IMR-90 (cell line): ENCODE measurements around the gene MLLT1. TPM values are rescaled to one million over a fixed set of nuclear protein-coding genes. Genes with fewer than 3 reads are reported as not detected.

Experiments
- ATAC-seq: fragments of 200-7000 bp; cut with Tn5 transposase; 2 replicates; pipeline ENCODE4 v1.9.1; 2020; ENCODE audit warnings: low read depth, mild to moderate bottlenecking, moderate library complexity
- BruUV-seq: library from RNA; stranded (reverse); fragments of 400-500 nt; replicated peaks from 2 replicates; lab custom pipeline; 2021; lab: Mats Ljungman, UMichigan
- CTCF ChIA-PET: fragments of 300-600 bp; formaldehyde crosslinking; extraction: SDS; loops from one replicate; lab custom pipeline; 2021; ENCODE audit warnings: antibody characterized with exemption; lab: Yijun Ruan, JAX
- POLR2A ChIA-PET: fragments of 300-600 bp; sonication (Branson Sonifier 250); formaldehyde crosslinking; loops from one replicate; lab custom pipeline; 2022; ENCODE audit warnings: antibody characterized with exemption; ENCODE audit not compliant: unreplicated experiment; lab: Charles Lee
- DNase-seq: peaks from one replicate; pipeline ENCODE4 v3.0.0; 2013
- H2AFZ ChIP-seq: replicated peaks from 2 replicates; pipeline ENCODE3; 2013; ENCODE audit warnings: low read length, mild to moderate bottlenecking; ENCODE audit not compliant: poor library complexity
- H2AK5ac ChIP-seq: 2 replicates; pipeline ENCODE4 v1.6.1; 2013; ENCODE audit warnings: low read depth, low read length, inconsistent platforms
- H2AK9ac ChIP-seq: replicated peaks from 2 replicates; pipeline ENCODE3; 2013; ENCODE audit warnings: mild to moderate bottlenecking, low read depth, low read length, moderate library complexity; ENCODE audit not compliant: poor library complexity
- H2BK120ac ChIP-seq: 2 replicates; pipeline ENCODE4 v1.6.1; 2013; ENCODE audit warnings: low read depth, low read length, inconsistent platforms
- H2BK15ac ChIP-seq: 3 replicates; pipeline ENCODE4 v1.6.1; 2013; ENCODE audit warnings: low read depth, low read length, inconsistent platforms
- H2BK20ac ChIP-seq: 2 replicates; pipeline ENCODE4 v1.6.1; 2013; ENCODE audit warnings: low read depth, mild to moderate bottlenecking, inconsistent platforms, low read length, moderate library complexity
- H2BK5ac ChIP-seq: 2 replicates; pipeline ENCODE4 v1.6.1; 2013; ENCODE audit warnings: mild to moderate bottlenecking, low read depth, low read length, inconsistent platforms; ENCODE audit not compliant: poor library complexity, severe bottlenecking
- H3K14ac ChIP-seq: replicated peaks from 2 replicates; pipeline ENCODE4 v1.6.1; 2013; ENCODE audit warnings: low read depth, low read length, inconsistent platforms
- H3K18ac ChIP-seq: 2 replicates; pipeline ENCODE4 v1.6.1; 2013; ENCODE audit warnings: low read depth, low read length, control low read depth
- H3K23ac ChIP-seq: 2 replicates; pipeline ENCODE4 v1.6.1; 2013; ENCODE audit warnings: low read depth, low read length, inconsistent platforms
- H3K27ac ChIP-seq: 2 replicates; pipeline ENCODE4 v1.5.1; 2013; ENCODE audit warnings: mild to moderate bottlenecking, control low read depth, low read length; ENCODE audit not compliant: insufficient read depth
- H3K27me3 ChIP-seq: 2 replicates; pipeline ENCODE4 v1.6.1; 2013; ENCODE audit warnings: low read length; ENCODE audit not compliant: control insufficient read depth, insufficient read depth
- H3K36me3 ChIP-seq: 2 replicates; pipeline ENCODE4 v1.6.1; 2013; ENCODE audit warnings: low read length, mixed read lengths; ENCODE audit not compliant: control insufficient read depth, insufficient read depth
- H3K4ac ChIP-seq: 2 replicates; pipeline ENCODE4 v1.6.1; 2013; ENCODE audit warnings: low read depth, low read length, inconsistent platforms
- H3K4me1 ChIP-seq: 2 replicates; pipeline ENCODE4 v1.6.1; 2013; ENCODE audit warnings: low read length, mixed read lengths; ENCODE audit not compliant: control insufficient read depth, insufficient read depth
- H3K4me2 ChIP-seq: 2 replicates; pipeline ENCODE4 v1.6.1; 2013; ENCODE audit warnings: low read depth, mild to moderate bottlenecking, control low read depth, low read length, moderate library complexity
- H3K4me3 ChIP-seq: 2 replicates; pipeline ENCODE4 v1.5.1; 2013; ENCODE audit warnings: low read depth, mild to moderate bottlenecking, control low read depth, low read length, moderate library complexity; ENCODE audit not compliant: insufficient read depth
- H3K56ac ChIP-seq: 2 replicates; pipeline ENCODE4 v1.6.1; 2013; ENCODE audit warnings: low read length, inconsistent platforms; ENCODE audit not compliant: insufficient read depth; ENCODE audit errors: extremely low read depth
- H3K79me1 ChIP-seq, 2 experiments: 2 replicates each; pipeline ENCODE4 v1.6.1; 2013; ENCODE audit warnings: low read length in 2 of 2, inconsistent platforms in 1 of 2, low read depth in 1 of 2
- H3K9ac ChIP-seq: 2 replicates; pipeline ENCODE4 v1.6.1; 2013; ENCODE audit warnings: low read depth, low read length, control low read depth
- H3K9me1 ChIP-seq: 2 replicates; pipeline ENCODE4 v1.6.1; 2013; ENCODE audit warnings: low read length, inconsistent platforms; ENCODE audit not compliant: insufficient read depth
- H3K9me3 ChIP-seq: 2 replicates; pipeline ENCODE4 v1.6.1; 2013; ENCODE audit warnings: low read length; ENCODE audit not compliant: control insufficient read depth, insufficient read depth
- H4K20me1 ChIP-seq: 2 replicates; pipeline ENCODE4 v1.6.1; 2013; ENCODE audit warnings: low read length, inconsistent platforms; ENCODE audit not compliant: insufficient read depth
- H4K5ac ChIP-seq: 2 replicates; pipeline ENCODE4 v1.6.1; 2013; ENCODE audit warnings: mild to moderate bottlenecking, low read depth, low read length, control low read depth
- H4K8ac ChIP-seq, 2 experiments: 2 replicates each; pipeline ENCODE4 v1.6.1; 2013; ENCODE audit warnings: low read depth in 2 of 2, low read length in 2 of 2, control low read depth in 1 of 2, inconsistent platforms in 1 of 2
- H4K91ac ChIP-seq: 2 replicates; pipeline ENCODE4 v1.6.1; 2013; ENCODE audit warnings: low read depth, low read length, inconsistent platforms; ENCODE audit not compliant: insufficient read depth
- CEBPB ChIP-seq: IDR thresholded peaks from 2 replicates; pipeline ENCODE4 v1.6.1; 2012; ENCODE audit warnings: low read depth, low read length, improper control_type of control experiment
- RAD21 ChIP-seq: IDR thresholded peaks from 2 replicates; pipeline ENCODE4 v1.6.1; 2012; ENCODE audit warnings: low read length, improper control_type of control experiment
- RCOR1 ChIP-seq: IDR thresholded peaks from 2 replicates; pipeline ENCODE4 v1.6.1; 2012; ENCODE audit warnings: mild to moderate bottlenecking, low read length, improper control_type of control experiment; ENCODE audit not compliant: insufficient replicate concordance
- SMC3 ChIP-seq: fragments of 150-350 bp; IDR thresholded peaks from 2 replicates; pipeline ENCODE4 v1.6.1; 2016; ENCODE audit warnings: low read depth, mild to moderate bottlenecking, antibody characterized with exemption, low read length, moderate library complexity
- WGBS, 2 experiments: methylation state at CpG; one replicate each; pipeline versions ENCODE4 v1.1.5 to v1.1.7; 2013; ENCODE audit warnings: missing lambda C conversion rate in 2 of 2; ENCODE audit not compliant: insufficient read length in 1 of 2; ENCODE audit errors: extremely low coverage in 2 of 2; 5-methylcytosine and 5-hydroxymethylcytosine counted together
- dilution Hi-C: fragments of 300-500 bp; cut with HindIII; formaldehyde crosslinking; loops from one replicate; pipeline ENCODE4 v1.14.3; 2018; ENCODE audit warnings: low sequenced_read_pairs; ENCODE audit not compliant: unreplicated experiment
- in situ Hi-C: fragments of 300-500 bp; cut with MboI; formaldehyde crosslinking; loops from 3 replicates; pipeline ENCODE4 v1.14.3; 2019; ENCODE audit warnings: low sequenced_read_pairs, inconsistent platforms, mixed read lengths
- intact Hi-C: fragments of 100-400 bp; cut with micrococcal nuclease; formaldehyde crosslinking; loops from 2 replicates; pipeline ENCODE4 v1.10.0; 2022
- polyA plus RNA-seq, 3 experiments: library from polyadenylated mRNA; depleted of rRNA; stranded (reverse); fragments of >200 nt; gene quantifications; 2 replicates each; pipeline ENCODE4 v1.2.3, GENCODE V29; 2012; ENCODE audit warnings: low replicate concordance in 1 of 3
- total RNA-seq: library from RNA; depleted of rRNA; stranded (reverse); fragments of >200 nt; gene quantifications from 2 replicates; pipeline ENCODE4 v1.2.3, GENCODE V29; 2012

Gene MLLT1
- total and polyA plus RNA-seq, 2 of the 4 experiments (the other 2 are of a cell fraction), result 1.3 to 30.6 TPM

- no peak overlapping the region for H3K27ac ChIP-seq
These were observed 30.9 kb downstream of the MLLT1 start for GRCh38 chr19:6248844-6249243.

More at GRCh38 chr19:6248844-6249243, 30.9 kb downstream of the MLLT1 start:
- H3K9me1 ChIP-seq, result peaks cover 16% of the 10 kb centered on the region
- H2BK120ac ChIP-seq, result peak overlapping the region; percentile 69; the same call in 1 of the 2 replicates
- ATAC-seq (no peak), DNase-seq (no peak)
- in situ Hi-C loops, result no loop called here
- POLR2A ChIA-PET, result no interaction called here
- peaks cover 73% of the 10 kb centered on the region for H4K20me1 ChIP-seq
- no peak overlapping the region for H3K9ac ChIP-seq
- H2BK20ac ChIP-seq, result peak overlapping the region; percentile 71; the same call in 1 of the 2 replicates
- peak overlapping the region; percentile 50; the same call in 1 of the 3 replicates for H2BK15ac ChIP-seq
- H3K79me1 ChIP-seq, result peaks cover 44 to 85% of the 10 kb centered on the region in 2 experiments
- H3K23ac ChIP-seq, result no peak overlapping the region; the same call in 1 of the 2 replicates
- no peak overlapping the region for H4K8ac ChIP-seq
- no peak overlapping the region for H4K5ac ChIP-seq
- no peak overlapping the region for H2AFZ ChIP-seq
- CTCF ChIA-PET, result no interaction called here
- dilution Hi-C loops, result no loop called here
- peak overlapping the region; percentile 84; the same call in 1 of the 2 replicates for H3K14ac ChIP-seq
- H3K56ac ChIP-seq, result no peak overlapping the region
- H3K4me1 ChIP-seq, result peaks cover 19% of the 10 kb centered on the region
- H3K4me3 ChIP-seq, result no peak overlapping the region
- peaks cover 14% of the 10 kb centered on the region for H3K36me3 ChIP-seq
- no CpG with 5 or more reads among the region's 6 CpGs for WGBS, 2 experiments
- peak overlapping the region; percentile 60 for H2BK5ac ChIP-seq
- H2AK5ac ChIP-seq, result peak overlapping the region; percentile 56; the same call in 1 of the 2 replicates
- no peaks in the 10 kb centered on the region for H3K27me3 ChIP-seq
- intact Hi-C loops, result no loop called here
- peak overlapping the region; percentile 75; the same call in 1 of the 2 replicates for H3K4ac ChIP-seq
- no peak overlapping the region for H4K91ac ChIP-seq
- no peak overlapping the region for H2AK9ac ChIP-seq
- no peak overlapping the region for H3K4me2 ChIP-seq
- H3K18ac ChIP-seq, result no peak overlapping the region; the same call in 1 of the 2 replicates
- H3K9me3 ChIP-seq, result no peaks in the 10 kb centered on the region
- BruUV-seq, result no TSS peak
- TF ChIP-seq SMC3 (no peak), RCOR1 (no peak), RAD21 (no peak), CEBPB (no peak)
